GM12878 (cell line): Measurements from ENCODE around the gene TSPAN31. TPM values are rescaled to one million over a fixed set of nuclear protein-coding genes. Genes with fewer than 3 reads are reported as not detected.

Source experiments
- ATAC-seq: fragments of 200-7000 bp; cut with Tn5 transposase; 3 replicates; pipeline ENCODE4 v1.9.1; 2020; ENCODE audit warnings: mild to moderate bottlenecking, moderate library complexity
- BruUV-seq: library from RNA; stranded (reverse); fragments of 400-500 nt; replicated peaks from 2 replicates; lab custom pipeline; 2021; lab: Mats Ljungman, UMichigan
- CTCF ChIA-PET: fragments of 300-600 bp; sonication (Branson Sonifier 250); formaldehyde crosslinking; extraction: SDS; loops from one replicate; lab custom pipeline; 2021; ENCODE audit warnings: inconsistent platforms; lab: Yijun Ruan, JAX
- POLR2A ChIA-PET: fragments of 350-600 bp; formaldehyde crosslinking; extraction: SDS; loops from one replicate; lab custom pipeline; 2021; ENCODE audit warnings: inconsistent platforms; lab: Charles Lee
- RAD21 ChIA-PET: fragments of 300-600 bp; sonication (Branson Sonifier 250); formaldehyde crosslinking; loops from one replicate; lab custom pipeline; 2023; ENCODE audit warnings: antibody characterized with exemption; ENCODE audit not compliant: unreplicated experiment; lab: Charles Lee
- SMC1A ChIA-PET: fragments of 300-600 bp; sonication (Branson Sonifier 250); formaldehyde crosslinking; loops from one replicate; lab custom pipeline; 2023; ENCODE audit not compliant: unreplicated experiment, uncharacterized antibody; lab: Charles Lee
- DNase-seq: peaks from one replicate; pipeline ENCODE4 v3.0.0-alpha.2; 2011; ENCODE audit warnings: low read depth, low spot score
- FAIRE-seq: peaks from 3 replicates; lab custom pipeline; 2011; peaks lifted over from hg19 to GRCh38; lab: Jason Lieb, UNC
- H2AFZ ChIP-seq: 2 replicates; pipeline ENCODE4 v1.6.0; 2011; ENCODE audit warnings: low read depth, low read length, control low read depth; ENCODE audit not compliant: control insufficient read depth
- H3K27ac ChIP-seq: 2 replicates; pipeline ENCODE4 v1.5.1; 2011; ENCODE audit warnings: control low read depth; ENCODE audit not compliant: control insufficient read depth, insufficient read depth
- H3K27me3 ChIP-seq, 2 experiments: replicated peaks in 1 of 2; 2 replicates each; pipeline versions ENCODE4 v1.6.0 to v1.6.1; 2011; ENCODE audit warnings: low read length in 1 of 2; ENCODE audit not compliant: control insufficient read depth in 2 of 2, insufficient read depth in 2 of 2
- H3K36me3 ChIP-seq, 2 experiments: 2 replicates each; pipeline ENCODE4 v1.5.1; 2011; ENCODE audit warnings: low read length in 1 of 2; ENCODE audit not compliant: control insufficient read depth in 2 of 2, insufficient read depth in 2 of 2
- H3K4me1 ChIP-seq: 2 replicates; pipeline ENCODE4 v1.6.1; 2011; ENCODE audit warnings: mild to moderate bottlenecking, low read length, moderate library complexity, mixed read lengths; ENCODE audit not compliant: control insufficient read depth, insufficient read depth
- H3K4me2 ChIP-seq: 2 replicates; pipeline ENCODE4 v1.6.0; 2011; ENCODE audit warnings: control low read depth; ENCODE audit not compliant: control insufficient read depth, insufficient read depth
- H3K4me3 ChIP-seq: fragments of 200-600 bp; sonication (generic); 2 replicates; pipeline ENCODE4 v1.5.1; 2016
- H3K79me2 ChIP-seq: 2 replicates; pipeline ENCODE4 v1.6.0; 2011; ENCODE audit warnings: low read length; ENCODE audit not compliant: control insufficient read depth, insufficient read depth
- H3K9ac ChIP-seq: 2 replicates; pipeline ENCODE4 v1.8.0; 2011; ENCODE audit warnings: low read length, control low read depth, mixed read lengths; ENCODE audit not compliant: control insufficient read depth, insufficient read depth
- H3K9me3 ChIP-seq: replicated peaks from 3 replicates; pipeline ENCODE4 v1.5.1; 2011; ENCODE audit warnings: mild to moderate bottlenecking, low read length; ENCODE audit not compliant: control insufficient read depth, insufficient read depth
- H4K20me1 ChIP-seq: 2 replicates; pipeline ENCODE4 v1.6.0; 2011; ENCODE audit not compliant: control insufficient read depth, insufficient read depth
- BHLHE40 ChIP-seq, 2 experiments: fragments of 450-650 bp in 1 of 2; IDR thresholded peaks; 2 replicates each; pipeline ENCODE4 v1.6.1; 2011 to 2017; ENCODE audit warnings: low read depth in 2 of 2, borderline replicate concordance in 1 of 2, improper control_type of control experiment in 1 of 2, low read length in 1 of 2, mild to moderate bottlenecking in 1 of 2
- E2F4 ChIP-seq: IDR thresholded peaks from 2 replicates; pipeline ENCODE4 v1.6.1; 2012; ENCODE audit warnings: low read depth, low read length, improper control_type of control experiment
- EED ChIP-seq: sonication (generic); IDR thresholded peaks from 2 replicates; pipeline ENCODE4 v1.6.1; 2016; ENCODE audit warnings: antibody characterized with exemption, low read depth
- EGR1 ChIP-seq, 2 experiments: IDR thresholded peaks; 1 replicate in 1 of 2; 2 replicates in 1 of 2; pipeline ENCODE4 v1.6.1; 2011 to 2012; ENCODE audit warnings: low read depth in 2 of 2, low read length in 2 of 2, borderline replicate concordance in 1 of 2, mild to moderate bottlenecking in 1 of 2, moderate library complexity in 1 of 2
- HCFC1 ChIP-seq: fragments of 150-350 bp; IDR thresholded peaks from 2 replicates; pipeline ENCODE4 v1.6.1; 2014; ENCODE audit warnings: low read length
- HDAC6 ChIP-seq: fragments of 200-600 bp; sonication (generic); IDR thresholded peaks from one replicate; pipeline ENCODE4 v1.8.0; 2017; ENCODE audit warnings: antibody characterized with exemption; ENCODE audit not compliant: unreplicated experiment
- IKZF1 ChIP-seq: fragments of 450-650 bp; conservative IDR thresholded peaks from 2 replicates; pipeline ENCODE4 v1.6.1; 2017; ENCODE audit warnings: antibody characterized with exemption, mild to moderate bottlenecking
- PAX5 ChIP-seq: IDR thresholded peaks from 2 replicates; pipeline ENCODE4 v1.6.1; 2011; ENCODE audit warnings: low read depth, low read length, borderline replicate concordance
- POLR2A ChIP-seq: IDR thresholded peaks from 2 replicates; pipeline ENCODE4 v1.6.1; 2011; ENCODE audit warnings: low read depth, mild to moderate bottlenecking, low read length
- POLR2AphosphoS2 ChIP-seq: IDR thresholded peaks from 2 replicates; pipeline ENCODE4 v1.6.1; 2011; ENCODE audit warnings: low read depth, mild to moderate bottlenecking, low read length, improper control_type of control experiment, moderate library complexity
- SMARCA5 ChIP-seq: fragments of 450-650 bp; IDR thresholded peaks from 2 replicates; pipeline ENCODE4 v1.6.1; 2017; ENCODE audit warnings: mild to moderate bottlenecking
- SMC3 ChIP-seq: IDR thresholded peaks from 2 replicates; pipeline ENCODE4 v1.6.1; 2011; ENCODE audit warnings: low read length, improper control_type of control experiment, borderline replicate concordance
- WGBS: methylation state at CpG from one replicate; pipeline ENCODE4 v1.1.6; 2016; ENCODE audit warnings: low lambda C conversion rate; ENCODE audit not compliant: insufficient replicate concordance, insufficient coverage; ENCODE audit errors: missing lambda C conversion rate; 5-methylcytosine and 5-hydroxymethylcytosine counted together
- in situ Hi-C: fragments of 300-500 bp; cut with MboI; formaldehyde crosslinking; loops from 9 replicates; pipeline ENCODE4 v1.14.3; 2018; ENCODE audit warnings: mixed read lengths
- intact Hi-C: fragments of 100-400 bp; cut with micrococcal nuclease; formaldehyde crosslinking; loops from one replicate; pipeline ENCODE4 v1.14.2; 2022; ENCODE audit not compliant: unreplicated experiment
- polyA plus RNA-seq, 11 experiments: library from polyadenylated mRNA; depleted of rRNA in 4 of 11; unstranded in 6 of 11; stranded (reverse) in 5 of 11; fragments of >200 nt; fragmentation: Nextera tagmentation in 4 of 11; fragmentation: Illumina TruSeq in 1 of 11; extraction: Ambion mirVana in 4 of 11; extraction: Trizol in 1 of 11; gene quantifications; 1 replicate in 1 of 11; 2 replicates in 10 of 11; pipeline versions ENCODE4 v1.2.1 to v1.2.3, GENCODE V29; 2011 to 2016; ENCODE audit warnings: inconsistent platforms in 2 of 11, missing spikeins in 2 of 11, low read depth in 1 of 11
- total RNA-seq, 4 experiments: library from RNA; depleted of rRNA in 3 of 4; stranded (reverse); fragments of >200 nt in 3 of 4; fragmentation: Illumina TruSeq in 1 of 4; extraction: Trizol in 1 of 4; gene quantifications; 2 replicates each; pipeline versions ENCODE4 v1.2.1 to v1.2.3, GENCODE V29; 2013 to 2021
- TF ChIP-seq, protein P1 (sequence below), 3 experiments: IDR thresholded peaks in 2 of 3; conservative IDR thresholded peaks in 1 of 3; 2 replicates each; pipeline ENCODE4 v1.5.1; 2011; ENCODE audit warnings: low read depth in 3 of 3, low read length in 3 of 3, mild to moderate bottlenecking in 3 of 3, control low read depth in 2 of 3, moderate library complexity in 2 of 3, inconsistent platforms in 1 of 3, mixed read lengths in 1 of 3; ENCODE audit not compliant: control insufficient read depth in 2 of 3, insufficient read depth in 1 of 3; ENCODE audit errors: extremely low read depth in 1 of 3

The TSPAN31 gene
- total and polyA plus RNA-seq, 10 of the 15 experiments (the other 5 are each of a cell fraction or from before 2014, with no cell fraction given), result 11.8 to 32.2 (median 24.7) TPM

- RAD21 ChIA-PET, result no interaction called here
- BruUV-seq, result no TSS peak
Measured at GRCh38 chr12:57764662-57765002, 19.8 kb downstream of the TSPAN31 start.

DNA sequence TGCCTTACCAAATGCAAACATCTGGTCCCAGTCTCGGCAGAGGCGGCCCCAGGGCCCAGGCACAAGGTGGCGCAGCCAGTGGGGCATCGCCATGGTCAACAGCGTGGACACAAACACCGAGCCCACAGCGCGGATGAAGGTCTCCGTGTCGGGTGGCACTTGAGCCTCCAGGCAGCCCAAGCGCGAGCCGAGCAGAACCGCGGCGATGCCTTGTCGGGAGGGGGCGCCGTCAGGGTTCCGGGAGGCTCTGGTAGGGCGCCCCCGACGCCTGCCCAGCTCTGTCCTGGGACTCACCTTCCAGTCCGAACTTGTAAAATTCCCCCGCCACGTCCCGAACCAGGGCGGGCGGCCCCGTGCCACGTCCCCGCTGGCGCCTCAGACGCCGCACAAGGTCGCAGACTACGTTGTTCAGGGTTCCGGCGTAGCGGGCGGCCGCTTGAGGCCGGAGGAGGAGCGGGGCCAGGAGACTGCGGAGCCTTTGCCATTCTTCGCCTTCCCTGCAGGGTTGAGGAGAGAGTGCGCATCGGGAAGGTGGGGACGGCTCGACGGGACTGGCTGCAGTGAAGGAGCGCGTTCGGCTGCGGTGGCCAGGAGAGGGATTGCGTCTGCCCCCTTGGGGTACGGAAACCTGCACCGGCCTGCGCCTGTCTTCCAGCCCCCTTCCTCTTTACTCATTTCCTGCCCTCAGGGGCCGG, 20.3 kb downstream of the TSPAN31 start:
- no peak for DNase-seq
- RAD21 ChIA-PET, result no interaction called here
- Histone ChIP-seq H3K9me3 (no peaks in the 10 kb centered on the region), H4K20me1 (no peaks in the 10 kb centered on the region), H3K4me2 (peak overlapping the region; percentile 95), H3K36me3 (no peaks in the 10 kb centered on the region; a peak in 1 of 4 replicates), H3K4me3 (peak overlapping the region; percentile 65; the same call in 1 of the 2 replicates), H3K27me3 (peaks cover 11 to 23% of the 10 kb centered on the region in 2 experiments; a peak in 3 of 4 replicates), H3K27ac (no peak overlapping the region), H2AFZ (peak overlapping the region; percentile 81), H3K4me1 (peaks cover 22% of the 10 kb centered on the region), H3K9ac (peak overlapping the region; percentile 20; the same call in 1 of the 2 replicates), H3K79me2 (no peaks in the 10 kb centered on the region)
- 4% methylated on average over 60 of the region's 60 CpGs for WGBS
- TF ChIP-seq SMC3 (peak; percentile 4; the same call in 1 of the 2 replicates), POLR2A (peak; percentile 56; the same call in 1 of the 2 replicates), IKZF1 (peak; percentile 44), HCFC1 (no peak), HDAC6 (peak; percentile 54), SMARCA5 (peak; percentile 57), EED (peak; percentile 42; the same call in 1 of the 2 replicates), E2F4 (no peak)
- TF ChIP-seq, protein P1, sequence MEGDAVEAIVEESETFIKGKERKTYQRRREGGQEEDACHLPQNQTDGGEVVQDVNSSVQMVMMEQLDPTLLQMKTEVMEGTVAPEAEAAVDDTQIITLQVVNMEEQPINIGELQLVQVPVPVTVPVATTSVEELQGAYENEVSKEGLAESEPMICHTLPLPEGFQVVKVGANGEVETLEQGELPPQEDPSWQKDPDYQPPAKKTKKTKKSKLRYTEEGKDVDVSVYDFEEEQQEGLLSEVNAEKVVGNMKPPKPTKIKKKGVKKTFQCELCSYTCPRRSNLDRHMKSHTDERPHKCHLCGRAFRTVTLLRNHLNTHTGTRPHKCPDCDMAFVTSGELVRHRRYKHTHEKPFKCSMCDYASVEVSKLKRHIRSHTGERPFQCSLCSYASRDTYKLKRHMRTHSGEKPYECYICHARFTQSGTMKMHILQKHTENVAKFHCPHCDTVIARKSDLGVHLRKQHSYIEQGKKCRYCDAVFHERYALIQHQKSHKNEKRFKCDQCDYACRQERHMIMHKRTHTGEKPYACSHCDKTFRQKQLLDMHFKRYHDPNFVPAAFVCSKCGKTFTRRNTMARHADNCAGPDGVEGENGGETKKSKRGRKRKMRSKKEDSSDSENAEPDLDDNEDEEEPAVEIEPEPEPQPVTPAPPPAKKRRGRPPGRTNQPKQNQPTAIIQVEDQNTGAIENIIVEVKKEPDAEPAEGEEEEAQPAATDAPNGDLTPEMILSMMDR (IDR thresholded peaks at IDR 0.05 in 2 of 3, conservative IDR thresholded peaks at IDR 0.05 in 1 of 3; ENCODE audit: control insufficient read depth in 2 of 3, extremely low read depth in 1 of 3, insufficient read depth in 1 of 3, low read depth in 3 of 3, low read length in 3 of 3), result peak; percentile 35 to 45 (median 42)
- no TSS peak for BruUV-seq
- peak; percentile 84 for ATAC-seq
- SMC1A ChIA-PET, result interaction anchor here (1.7 kb wide), 1 partner anchor 9 kb away, joined by 5 read pairs; no protein-coding TSS in a partner anchor
- CTCF ChIA-PET, result interaction anchor here (0.7 to 7.3 kb wide), 5 partner anchors 10 to 120 kb away, joined by 3 to 62 read pairs (median 3); partner anchors contain the start of gene MARCHF9
- POLR2A ChIA-PET, result interaction anchor here (0.6 to 1.5 kb wide), 2 partner anchors 9 to 1089 kb away, joined by 4 to 5 read pairs; no protein-coding TSS in a partner anchor
- no peak for FAIRE-seq
- intact Hi-C loops (no loop called here), in situ Hi-C loops (no loop called here)

More at GRCh38 chr12:57764662-57765002, 19.8 kb downstream of the TSPAN31 start:
- peaks cover 22% of the 10 kb centered on the region for H3K4me1 ChIP-seq
- CTCF ChIA-PET, result interaction anchor here (0.7 to 7.3 kb wide), 5 partner anchors 9 to 120 kb away, joined by 3 to 62 read pairs (median 3); partner anchors contain the start of gene MARCHF9
- no peaks in the 10 kb centered on the region for H3K79me2 ChIP-seq
- H3K27ac ChIP-seq, result no peak overlapping the region
- H4K20me1 ChIP-seq, result no peaks in the 10 kb centered on the region; the same call in 1 of the 2 replicates
- FAIRE-seq (no peak), DNase-seq (no peak), ATAC-seq (peak; percentile 19)
- peak overlapping the region; percentile 65; the same call in 1 of the 2 replicates for H3K4me3 ChIP-seq
- H3K27me3 ChIP-seq, result peaks cover 11 to 23% of the 10 kb centered on the region in 2 experiments; a peak in 3 of 4 replicates
- no peaks in the 10 kb centered on the region for H3K9me3 ChIP-seq
- H3K36me3 ChIP-seq, result no peaks in the 10 kb centered on the region; a peak in 1 of 4 replicates
- POLR2A ChIA-PET, result interaction anchor here (0.6 to 1.5 kb wide), 2 partner anchors 8 to 1088 kb away, joined by 4 to 5 read pairs; no protein-coding TSS in a partner anchor
- 26% methylated on average over 17 of the region's 17 CpGs for WGBS
- peak overlapping the region; percentile 95 for H3K4me2 ChIP-seq
- H3K9ac ChIP-seq, result peak overlapping the region; percentile 20; the same call in 1 of the 2 replicates
- intact Hi-C loops, result no loop called here
- H2AFZ ChIP-seq, result peak overlapping the region; percentile 81
- no peak for TF ChIP-seq POLR2AphosphoS2
- TF ChIP-seq BHLHE40 (IDR thresholded peaks at IDR 0.05; ENCODE audit: borderline replicate concordance in 1 of 2, low read depth in 2 of 2, low read length in 1 of 2), result peak; percentile 78 to 92
- TF ChIP-seq EGR1 (IDR thresholded peaks at IDR 0.05; ENCODE audit: borderline replicate concordance in 1 of 2, low read depth in 2 of 2, low read length in 2 of 2), result 0 out of 3 replicates have a peak, but pooled peaks of 1 of the 2 experiments have one; percentile 24
- TF ChIP-seq PAX5, result peak; percentile 23; the same call in 1 of the 2 replicates
- in situ Hi-C loops, result no loop called here
- SMC1A ChIA-PET, result no interaction called here
